Gastroesophageal sphincter (tissue), 4 donors: ENCODE data around the gene NEDD4L. TPM values are rescaled to one million over a fixed set of nuclear protein-coding genes. Genes with fewer than 3 reads are reported as not detected.

Experiments used
- ATAC-seq: fragments of 150-250 bp; one replicate; pipeline ENCODE4 v1.9.1; 2016; ENCODE audit warnings: mild to moderate bottlenecking, moderate library complexity
- H3K27ac ChIP-seq, 4 donors: fragments of 200-600 bp; sonication (generic) in 3 of 4; 1 replicate in 3 of 4; 2 replicates in 1 of 4; pipeline ENCODE4 v1.5.1; 2016 to 2019
- H3K27me3 ChIP-seq: fragments of 200-600 bp; sonication (generic); one replicate; pipeline ENCODE4 v1.5.1; 2019
- H3K36me3 ChIP-seq, 2 donors: fragments of 200-600 bp; sonication (generic); one replicate each; pipeline ENCODE4 v1.5.1; 2019; ENCODE audit warnings: control low read depth in 1 of 2
- H3K4me1 ChIP-seq, 3 donors: fragments of 200-600 bp; sonication (generic); 1 replicate in 2 of 3; 2 replicates in 1 of 3; pipeline ENCODE4 v1.5.1; 2016 to 2019; ENCODE audit warnings: control low read depth in 2 of 3
- H3K4me3 ChIP-seq, 2 donors: fragments of 200-600 bp; sonication (generic); one replicate each; pipeline ENCODE4 v1.5.1; 2019; ENCODE audit warnings: mild to moderate bottlenecking in 1 of 2, moderate library complexity in 1 of 2
- H3K9me3 ChIP-seq, 3 donors: fragments of 200-600 bp; sonication (generic); one replicate each; pipeline ENCODE4 v1.5.1; 2017 to 2019; ENCODE audit warnings: control low read depth in 2 of 3
- CTCF ChIP-seq, 4 experiments: fragments of 200-600 bp in 2 of 4; fragments of 450-650 bp in 2 of 4; sonication (generic) in 1 of 4; IDR thresholded peaks; one replicate each; pipeline ENCODE4 v1.5.1; 2017 to 2019; ENCODE audit warnings: antibody characterized with exemption in 4 of 4, mild to moderate bottlenecking in 2 of 4, moderate library complexity in 2 of 4
- EP300 ChIP-seq: sonication (generic); formaldehyde crosslinking; IDR thresholded peaks from one replicate; pipeline ENCODE4 v1.6.1; 2017; ENCODE audit warnings: antibody characterized with exemption, mild to moderate bottlenecking
- POLR2A ChIP-seq, 2 donors: fragments of 450-650 bp; IDR thresholded peaks; one replicate each; pipeline ENCODE4 v1.6.1; 2017; ENCODE audit warnings: antibody characterized with exemption in 2 of 2, mild to moderate bottlenecking in 2 of 2, moderate library complexity in 1 of 2
- POLR2AphosphoS5 ChIP-seq: sonication (generic); formaldehyde crosslinking; IDR thresholded peaks from one replicate; pipeline ENCODE4 v1.6.1; 2017; ENCODE audit warnings: antibody characterized with exemption
- WGBS, 2 donors: methylation state at CpG; one replicate each; pipeline ENCODE4 v1.1.5; 2018; ENCODE audit warnings: low coverage in 1 of 2; 5-methylcytosine and 5-hydroxymethylcytosine counted together
- total RNA-seq, 4 donors: library from RNA; depleted of rRNA; stranded (reverse); fragments of >200 nt; gene quantifications; one replicate each; pipeline ENCODE4 v1.1.0, GENCODE V29; 2016

NEDD4L gene
- total RNA-seq, 4 donors from 2014 or later, result 37.0 to 50.9 (median 43.0) TPM

DNA sequence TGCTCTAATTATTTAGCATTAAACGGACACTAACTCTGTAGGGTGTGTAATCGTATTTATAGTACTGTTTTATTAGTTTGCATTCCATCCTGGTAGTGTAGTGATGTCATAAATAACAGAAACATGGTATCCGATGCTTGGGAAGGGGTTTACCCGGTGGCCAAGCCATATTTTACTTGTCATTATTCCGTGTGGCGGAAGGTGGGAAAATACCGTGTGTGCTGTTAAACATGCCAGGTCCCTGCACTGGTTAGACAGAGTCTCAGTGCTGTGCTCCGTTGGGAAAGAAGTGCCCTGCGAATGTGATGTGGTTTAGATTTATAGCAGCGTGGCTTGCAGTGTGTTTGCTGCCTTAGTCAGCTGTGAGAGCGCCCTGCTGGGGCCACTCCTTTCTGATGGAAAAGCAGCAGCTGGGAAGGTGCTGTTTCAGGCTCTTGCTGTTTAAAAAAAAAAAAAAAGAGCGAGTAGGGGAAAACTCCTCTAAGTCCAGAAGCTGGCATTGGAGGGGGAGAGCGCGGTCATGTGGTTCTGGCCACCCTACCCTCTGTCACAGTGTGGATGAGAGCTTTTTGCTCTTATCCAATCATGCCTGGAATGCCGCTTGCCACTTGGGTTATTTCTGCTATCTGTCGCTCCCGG, 211.0 kb downstream of the NEDD4L start:
- H3K27ac ChIP-seq, result no peak overlapping the region
- ATAC-seq, result no peak

DNA sequence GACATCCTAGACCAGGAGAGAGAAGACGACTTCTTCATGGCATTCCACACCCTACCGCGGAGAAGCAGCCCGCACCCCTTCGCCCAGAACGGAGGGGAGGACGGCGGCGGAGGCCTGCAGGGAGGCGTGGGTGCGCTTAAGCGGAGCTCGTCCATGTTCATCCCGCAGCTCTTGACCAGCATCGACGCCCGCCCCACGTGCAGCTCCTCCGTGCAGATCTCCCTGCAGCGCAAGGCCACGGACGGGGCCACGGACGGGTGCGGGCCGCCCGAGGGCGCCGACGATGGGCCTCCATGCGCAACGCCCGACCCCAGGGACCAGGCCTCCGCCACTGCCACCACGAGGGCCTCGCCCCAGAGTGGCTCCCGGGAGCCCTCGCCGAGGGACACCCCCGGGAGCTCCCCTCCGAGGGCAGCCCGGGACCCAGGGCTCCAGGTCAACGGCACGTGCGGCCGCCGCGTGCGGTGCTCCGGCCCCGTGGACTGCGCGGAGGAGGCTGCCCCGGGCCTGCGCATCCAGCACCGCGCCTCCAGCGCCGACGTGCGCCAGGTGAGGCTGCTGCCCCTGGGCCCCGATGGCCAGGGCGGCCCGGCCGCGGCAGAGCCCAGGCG, 211.8 kb downstream of the NEDD4L start:
- no peak for TF ChIP-seq POLR2AphosphoS5
- no peak for TF ChIP-seq POLR2A (IDR thresholded peaks at IDR 0.05)
- TF ChIP-seq CTCF (IDR thresholded peaks at IDR 0.05), result no peak
- ATAC-seq, result no peak
- Histone ChIP-seq H3K27ac (no peak overlapping the region), H3K4me3 (no peak overlapping the region), H3K27me3 (no peaks in the 10 kb centered on the region), H3K4me1 (peaks cover 0 to 4% (median 0%) of the 10 kb centered on the region in 3 donors), H3K9me3 (no peaks in the 10 kb centered on the region), H3K36me3 (peaks cover 0 to 12% of the 10 kb centered on the region in 2 donors)
- no CpG with 5 or more reads among the region's 67 CpGs for WGBS, 2 donors

More for the DNA sequence above, 211.0 kb downstream of the NEDD4L start:
- peaks cover 0 to 12% of the 10 kb centered on the region in 2 donors for H3K36me3 ChIP-seq
- no peak overlapping the region for H3K4me3 ChIP-seq
- peaks cover 0 to 5% (median 0%) of the 10 kb centered on the region in 3 donors for H3K4me1 ChIP-seq
- no peaks in the 10 kb centered on the region for H3K9me3 ChIP-seq
- TF ChIP-seq EP300 (no peak), POLR2A (IDR thresholded peaks at IDR 0.05) (no peak), CTCF (IDR thresholded peaks at IDR 0.05) (no peak), POLR2AphosphoS5 (no peak)
- WGBS, 2 donors, result 80 to 85% methylated on average over 8 to 16 of the region's 17 CpGs
- no peaks in the 10 kb centered on the region for H3K27me3 ChIP-seq

GRCh38 chr18:58256316-58257080, 212.5 kb downstream of the NEDD4L start:
- Histone ChIP-seq H3K27ac (no peak overlapping the region), H3K27me3 (no peaks in the 10 kb centered on the region), H3K4me1 (no peaks in the 10 kb centered on the region), H3K4me3 (no peak overlapping the region), H3K36me3 (peaks cover 0 to 12% of the 10 kb centered on the region in 2 donors), H3K9me3 (no peaks in the 10 kb centered on the region)
- WGBS, 2 donors, result 91 to 96% methylated on average over 11 to 25 of the region's 39 CpGs
- ATAC-seq, result no peak
- no peak for TF ChIP-seq CTCF (IDR thresholded peaks at IDR 0.05)
- TF ChIP-seq EP300, result no peak
- TF ChIP-seq POLR2AphosphoS5, result no peak
- no peak for TF ChIP-seq POLR2A (IDR thresholded peaks at IDR 0.05)

- 78 to 82% methylated on average over 5 to 9 of the region's 9 CpGs for WGBS, 2 donors
- Histone ChIP-seq H3K27ac (no peak overlapping the region), H3K9me3 (no peaks in the 10 kb centered on the region), H3K36me3 (peaks cover 0 to 12% of the 10 kb centered on the region in 2 donors), H3K27me3 (no peaks in the 10 kb centered on the region), H3K4me1 (peaks cover 0 to 4% (median 0%) of the 10 kb centered on the region in 3 donors), H3K4me3 (no peak overlapping the region)
- ATAC-seq, result no peak
- no peak for TF ChIP-seq POLR2A (IDR thresholded peaks at IDR 0.05)
- TF ChIP-seq POLR2AphosphoS5, result no peak
- no peak for TF ChIP-seq CTCF (IDR thresholded peaks at IDR 0.05)
- TF ChIP-seq EP300, result no peak
These were observed 213.4 kb downstream of the NEDD4L start for GRCh38 chr18:58257461-58257860.
